ENCODE results near the gene LRRC71.

Gene LRRC71

DNA sequence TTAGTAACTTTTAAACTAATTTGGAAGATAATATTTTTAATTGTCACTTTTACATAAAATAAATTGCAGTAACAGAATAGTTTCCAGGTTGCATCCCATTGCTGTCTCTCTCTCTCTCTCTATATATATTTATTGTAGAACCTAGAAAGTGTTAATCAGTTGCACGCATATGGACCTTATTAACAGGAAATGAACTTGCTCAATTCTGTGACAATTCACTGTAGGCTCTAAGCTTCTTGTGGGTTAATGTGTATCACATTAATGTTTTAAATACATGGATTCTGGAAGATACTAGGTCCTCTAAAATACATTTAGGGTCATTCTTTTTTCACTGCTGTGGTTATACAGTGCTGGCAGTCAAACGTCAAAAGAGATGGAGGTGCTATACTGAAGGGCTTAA is 33.1 kb downstream of the LRRC71 start:
- no peak for DNase-seq

DNA sequence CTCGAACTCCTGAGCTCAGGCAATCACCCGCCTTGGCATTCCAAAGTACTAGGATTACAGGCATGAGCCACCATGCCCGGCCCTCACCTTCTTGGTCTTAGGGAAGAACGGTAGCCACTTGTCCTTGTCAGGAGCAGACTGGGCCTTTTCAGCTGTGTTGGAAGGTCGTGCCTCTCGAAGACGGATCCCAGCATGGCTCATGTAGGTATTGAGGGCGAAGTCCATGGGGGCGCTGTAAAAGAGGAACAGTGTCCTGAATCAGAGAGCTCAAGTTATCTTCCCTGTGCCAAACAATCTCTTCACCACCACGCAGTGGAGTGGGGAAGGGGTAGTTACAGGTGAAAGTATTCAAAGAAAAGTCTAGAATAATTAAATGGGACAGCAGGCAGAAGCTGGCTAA is 35.9 kb downstream of the LRRC71 start:
- DNase-seq, result no peak

DNA sequence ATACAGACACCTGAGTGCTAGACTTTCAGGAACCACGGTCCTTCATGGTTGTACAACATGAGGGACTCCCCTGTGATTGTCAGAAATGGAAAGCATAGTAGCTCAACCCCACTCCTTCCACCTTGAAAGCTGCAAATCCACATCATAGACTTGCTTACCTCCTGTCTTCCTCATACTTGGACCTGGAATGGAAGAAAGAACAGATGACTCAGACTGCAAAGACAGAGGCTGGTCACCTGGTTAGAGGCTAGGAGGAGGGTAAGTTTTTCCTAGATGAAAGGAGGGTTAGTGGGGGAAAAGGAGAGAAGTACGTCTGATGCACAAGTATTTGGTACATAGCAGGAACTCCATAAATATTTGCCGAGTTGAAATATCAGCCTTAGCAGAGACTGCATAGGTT is 37.2 kb downstream of the LRRC71 start:
- no peak for DNase-seq

DNA sequence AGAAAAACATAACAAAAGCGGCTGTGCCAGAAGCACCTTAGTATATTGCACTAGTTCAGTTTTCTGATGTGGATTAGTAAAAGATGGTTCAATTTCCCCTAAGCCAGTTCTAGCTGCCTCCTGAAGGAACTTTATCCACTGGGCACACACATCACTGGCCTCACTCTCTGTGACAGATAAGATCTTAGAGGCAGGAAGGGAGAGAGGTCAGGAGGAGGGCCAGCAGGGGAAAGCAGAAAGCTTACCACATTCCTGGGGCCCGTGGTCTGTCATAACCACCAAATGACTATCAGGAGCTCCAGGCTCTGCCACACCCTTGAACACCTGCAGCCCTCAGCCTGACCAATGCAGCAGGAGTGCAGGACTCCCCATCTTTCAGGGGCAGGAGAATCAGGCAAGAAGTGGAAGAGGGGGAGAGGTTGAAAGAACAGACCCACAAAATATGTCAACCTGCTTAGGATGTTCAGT is 37.8 kb downstream of the LRRC71 start:
- no peak for DNase-seq

DNA sequence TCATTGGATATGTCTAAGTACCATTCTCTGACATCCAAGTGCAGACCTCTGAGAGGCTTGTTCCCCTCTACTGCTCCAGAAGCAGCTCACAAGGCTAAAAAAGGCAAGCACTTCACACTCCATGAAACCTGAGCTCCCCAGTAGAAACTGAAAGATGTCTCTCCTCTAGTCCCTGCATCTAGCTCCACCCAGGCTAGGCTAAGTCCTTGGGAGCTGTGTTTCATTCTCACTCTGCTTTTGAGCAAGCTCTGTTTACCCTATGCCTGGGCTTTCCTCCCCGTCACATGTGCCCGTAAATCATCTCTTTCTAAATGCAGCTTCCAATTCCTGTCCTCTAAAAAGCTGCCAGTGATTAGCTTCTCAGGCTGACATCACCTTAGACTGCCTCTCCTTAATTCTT is 39.0 kb downstream of the LRRC71 start:
- DNase-seq, result no peak

DNA sequence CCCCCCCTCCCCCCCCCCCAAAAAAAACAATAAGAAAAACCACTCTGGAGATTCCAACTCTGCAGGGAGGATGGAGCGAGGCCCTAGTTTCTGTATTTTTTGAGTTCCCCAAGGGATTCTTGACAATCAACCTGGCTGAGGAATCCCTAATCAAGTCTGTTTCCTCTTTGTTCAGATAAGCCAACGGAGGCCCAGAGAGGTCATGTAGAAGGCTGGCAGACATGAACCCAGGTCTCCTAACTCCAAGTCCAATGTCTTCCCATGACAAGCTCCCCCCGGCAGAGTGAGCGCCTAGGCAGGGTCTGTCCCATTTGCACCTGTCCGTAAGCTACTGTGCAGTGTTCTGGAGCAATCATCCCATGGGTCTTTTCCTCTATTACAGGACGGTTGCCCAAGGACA is 39.5 kb downstream of the LRRC71 start:
- no peak for DNase-seq

DNA sequence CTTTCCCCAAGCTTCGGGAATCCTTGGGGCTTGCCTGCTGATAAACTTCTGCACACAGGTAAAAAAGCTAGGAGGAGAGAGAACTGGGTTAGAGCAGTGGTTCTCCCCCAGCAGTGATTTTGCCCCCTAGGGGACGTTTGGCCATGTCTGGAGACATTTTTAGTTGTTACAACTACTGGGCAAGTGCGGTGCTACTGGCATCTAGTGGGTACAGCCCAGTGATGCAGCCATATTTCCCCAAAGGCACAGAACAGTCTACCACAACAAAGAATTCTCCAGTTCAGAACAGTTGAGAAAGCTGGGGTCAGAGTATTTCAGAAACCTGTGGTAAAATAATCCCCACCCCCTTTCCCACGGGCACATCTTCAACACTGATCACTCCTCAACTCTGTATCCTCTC is 41.3 kb downstream of the LRRC71 start:
- DNase-seq, result no peak

DNA sequence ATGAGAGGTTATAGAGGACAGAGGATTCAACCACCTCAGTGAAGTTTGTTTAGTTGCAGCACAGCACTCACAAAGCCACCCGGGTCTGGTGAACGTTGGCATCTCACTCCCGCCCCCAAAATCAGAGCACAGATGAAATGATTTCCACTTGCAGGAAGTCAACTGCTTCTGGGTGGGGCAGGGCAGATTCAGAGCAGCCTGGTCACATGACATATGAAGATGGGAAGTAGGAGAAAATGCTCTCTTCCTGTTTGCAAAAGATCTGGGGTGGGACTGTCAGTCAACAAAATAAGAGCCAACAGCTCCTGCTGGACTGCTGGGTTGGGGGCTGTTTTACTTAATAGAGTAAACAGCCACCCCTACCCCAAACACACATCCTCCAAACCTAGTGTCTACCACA is 43.2 kb downstream of the LRRC71 start:
- no peak for DNase-seq

DNA sequence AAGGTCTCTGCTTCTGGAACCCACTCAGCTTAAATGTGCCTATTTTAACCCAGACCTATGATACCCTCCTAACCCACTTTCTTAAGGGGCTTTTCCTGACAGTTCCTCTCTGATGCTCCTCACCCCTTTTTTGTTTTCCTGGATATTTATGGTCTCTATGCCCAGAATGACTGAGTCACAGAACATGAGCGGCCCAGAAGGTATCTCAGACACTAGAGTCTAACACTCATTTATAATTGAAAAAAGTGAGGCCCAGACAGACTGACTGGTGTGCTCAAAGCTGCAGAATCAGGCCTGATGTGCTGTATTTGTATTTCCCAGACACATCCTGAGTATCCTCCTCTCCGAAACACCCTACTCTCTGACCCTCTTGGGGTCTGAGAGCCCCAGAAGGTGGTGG is 44.0 kb downstream of the LRRC71 start:
- no peak for DNase-seq

DNA sequence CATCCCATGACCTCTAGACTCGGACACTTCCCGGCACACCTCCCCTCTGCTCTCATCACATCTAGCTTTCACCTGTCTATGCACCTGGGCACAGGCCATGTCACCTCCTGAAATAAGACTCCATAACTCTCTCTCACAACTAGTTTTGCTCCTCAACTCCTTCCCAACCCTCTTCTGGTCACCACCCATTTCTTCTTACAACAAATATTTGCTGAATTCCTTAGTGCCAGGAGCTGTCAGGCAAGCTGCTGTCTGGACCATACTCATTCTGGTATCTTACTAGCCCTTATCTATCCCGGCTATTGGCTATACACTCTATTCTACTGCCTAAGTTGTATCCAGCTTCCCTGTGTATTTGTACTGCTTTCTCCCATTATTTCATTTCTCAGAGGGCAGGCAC is 49.1 kb downstream of the LRRC71 start:
- no peak for DNase-seq

DNA sequence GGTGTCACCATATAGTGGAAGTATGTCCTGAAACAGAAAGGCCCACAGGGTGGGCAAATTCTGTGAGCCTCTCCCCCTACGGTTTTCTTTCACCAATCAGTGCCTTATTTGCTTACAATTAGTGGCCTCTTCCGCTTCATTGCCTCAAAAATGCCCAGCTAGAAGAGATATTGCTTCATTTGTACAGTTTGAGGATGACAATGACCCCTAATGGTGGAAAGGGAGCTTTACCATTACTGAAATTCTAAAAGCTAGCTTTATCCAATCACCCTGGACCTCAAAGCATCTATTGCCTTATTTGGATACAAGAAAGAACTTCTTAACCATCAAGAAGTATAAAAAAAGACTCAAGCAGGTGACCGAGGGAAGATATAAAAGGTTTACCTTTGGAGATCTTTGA is 49.6 kb downstream of the LRRC71 start:
- no peak for DNase-seq

DNA sequence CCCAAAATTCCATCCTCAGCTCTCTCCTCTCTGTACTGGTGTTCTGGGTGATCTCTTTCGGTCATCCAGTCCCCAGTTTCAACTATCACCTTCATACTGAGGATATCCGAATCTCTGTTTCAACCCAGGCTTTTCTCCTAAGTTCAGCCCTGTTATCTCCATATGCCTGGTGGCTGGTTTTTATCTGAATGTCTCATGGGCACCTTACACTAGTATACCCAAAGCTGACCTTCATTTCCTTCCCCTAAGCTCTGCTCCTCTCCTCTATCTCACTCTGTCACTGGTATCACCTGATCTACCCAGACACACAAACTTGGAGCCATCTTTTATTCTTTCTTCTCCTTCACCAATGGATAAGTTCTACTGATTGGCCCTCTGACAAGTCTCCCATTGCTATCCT is 53.0 kb downstream of the LRRC71 start:
- DNase-seq, result no peak

DNA sequence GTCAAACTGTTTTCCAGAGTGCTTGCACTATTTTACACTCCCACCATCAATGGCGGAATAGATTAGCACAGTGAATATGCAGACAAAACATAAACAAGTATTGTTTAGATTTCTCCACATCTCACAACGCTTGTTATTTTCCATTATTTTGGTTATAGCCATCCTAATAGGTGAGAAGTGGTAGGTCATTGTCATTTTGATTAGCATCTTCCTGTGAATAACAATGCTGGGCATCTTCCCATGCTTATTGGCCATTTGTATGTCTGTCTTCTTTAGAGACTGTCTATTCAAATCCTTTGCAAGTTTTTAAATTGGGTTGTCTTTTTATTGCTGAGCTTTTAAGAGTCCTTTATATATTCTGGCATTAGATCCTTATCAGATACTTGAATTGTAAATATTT is 54.7 kb downstream of the LRRC71 start:
- no peak for DNase-seq

DNA sequence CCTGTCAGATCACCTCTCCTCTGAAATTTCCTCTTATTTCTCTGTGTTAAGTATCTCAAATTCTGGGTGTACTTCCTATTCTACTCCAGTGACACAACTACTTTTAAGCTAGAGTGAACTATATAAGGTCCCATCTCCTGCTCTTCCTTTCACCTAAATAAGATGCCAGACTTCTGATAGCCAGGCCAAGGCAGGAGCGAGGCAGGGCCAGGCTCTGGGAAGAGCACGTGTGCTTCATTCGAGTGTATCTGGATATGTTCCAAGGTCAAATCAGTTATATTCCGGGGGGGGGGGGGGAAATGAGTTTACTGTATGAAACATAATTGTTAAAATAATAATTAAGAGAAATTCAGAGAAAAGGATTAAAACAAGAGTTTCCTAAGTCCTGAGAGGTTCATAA is 60.1 kb downstream of the LRRC71 start:
- no peak for DNase-seq

Data from activated CD4-positive, CD25-positive, alpha-beta regulatory T cell treated with anti-CD3 and anti-CD28 coated beads, Interleukin-2, amount 50 U/mL, for 72 hours (primary cell).